Karpas-422 (cell line): ENCODE results near the gene CLMP. TPM values are rescaled to one million over a fixed set of nuclear protein-coding genes. Genes with fewer than 3 reads are reported as not detected.
"Not testable (repeated sequence)": the region's sequence is repeated elsewhere in the genome, so short reads cannot be mapped to it uniquely, and the experiment has no call there.

Source experiments
- DNase-seq: peaks from one replicate; pipeline ENCODE4 v3.0.0-alpha.2; 2015
- H2AFZ ChIP-seq: fragments of 200-600 bp; sonication (generic); 2 replicates; pipeline ENCODE4 v1.6.1; 2014; ENCODE audit warnings: antibody characterized with exemption, low read length, mixed read lengths
- H3K27ac ChIP-seq: fragments of 200-600 bp; sonication (generic); 2 replicates; pipeline ENCODE4 v1.5.1; 2014; ENCODE audit warnings: mild to moderate bottlenecking, low read length, moderate library complexity
- H3K27me3 ChIP-seq: fragments of 200-600 bp; sonication (generic); 2 replicates; pipeline ENCODE4 v1.6.1; 2014; ENCODE audit warnings: low read length, mixed read lengths
- H3K36me3 ChIP-seq: fragments of 200-600 bp; sonication (generic); 2 replicates; pipeline ENCODE4 v1.6.1; 2014; ENCODE audit warnings: low read length, mixed read lengths; ENCODE audit not compliant: insufficient read depth
- H3K4me1 ChIP-seq: fragments of 200-600 bp; sonication (generic); 2 replicates; pipeline ENCODE4 v1.6.1; 2014; ENCODE audit warnings: mild to moderate bottlenecking, low read length, mixed read lengths
- H3K4me2 ChIP-seq: fragments of 200-600 bp; sonication (generic); 2 replicates; pipeline ENCODE4 v1.6.1; 2014; ENCODE audit warnings: low read length, low read depth, mild to moderate bottlenecking; ENCODE audit not compliant: poor library complexity, severe bottlenecking
- H3K4me3 ChIP-seq: fragments of 200-600 bp; sonication (generic); 2 replicates; pipeline ENCODE4 v1.5.1; 2014; ENCODE audit warnings: mild to moderate bottlenecking, antibody characterized with exemption, low read length, mixed read lengths
- H3K79me2 ChIP-seq: fragments of 200-600 bp; sonication (generic); 2 replicates; pipeline ENCODE4 v1.6.1; 2014; ENCODE audit warnings: mild to moderate bottlenecking, low read length, mixed read lengths
- H3K9ac ChIP-seq: fragments of 200-600 bp; sonication (generic); 2 replicates; pipeline ENCODE4 v1.6.0; 2014; ENCODE audit warnings: low read length
- H3K9me2 ChIP-seq: fragments of 200-600 bp; sonication (generic), shearing (Covaris generic); replicated peaks from 2 replicates; pipeline ENCODE4 v1.6.0; 2014; ENCODE audit warnings: mild to moderate bottlenecking, low read length, moderate library complexity; ENCODE audit not compliant: insufficient read depth
- H3K9me3 ChIP-seq: fragments of 300-700, 200-600 bp; sonication (generic); 2 replicates; pipeline ENCODE4 v1.6.1; 2014; ENCODE audit warnings: low read length, mixed read lengths
- H4K20me1 ChIP-seq: fragments of 200-600 bp; sonication (generic); 2 replicates; pipeline ENCODE4 v1.6.1; 2014; ENCODE audit warnings: mild to moderate bottlenecking, antibody characterized with exemption, low read length, low read depth; ENCODE audit not compliant: insufficient read depth
- total RNA-seq: library from RNA; depleted of rRNA; stranded (reverse); fragments of >200 nt; shearing (Covaris generic); gene quantifications from 2 replicates; pipeline ENCODE4 v1.2.3, GENCODE V29; 2014; ENCODE audit warnings: low replicate concordance

CLMP gene
- total RNA-seq, 1 experiment from 2014 or later = not detected

DNA sequence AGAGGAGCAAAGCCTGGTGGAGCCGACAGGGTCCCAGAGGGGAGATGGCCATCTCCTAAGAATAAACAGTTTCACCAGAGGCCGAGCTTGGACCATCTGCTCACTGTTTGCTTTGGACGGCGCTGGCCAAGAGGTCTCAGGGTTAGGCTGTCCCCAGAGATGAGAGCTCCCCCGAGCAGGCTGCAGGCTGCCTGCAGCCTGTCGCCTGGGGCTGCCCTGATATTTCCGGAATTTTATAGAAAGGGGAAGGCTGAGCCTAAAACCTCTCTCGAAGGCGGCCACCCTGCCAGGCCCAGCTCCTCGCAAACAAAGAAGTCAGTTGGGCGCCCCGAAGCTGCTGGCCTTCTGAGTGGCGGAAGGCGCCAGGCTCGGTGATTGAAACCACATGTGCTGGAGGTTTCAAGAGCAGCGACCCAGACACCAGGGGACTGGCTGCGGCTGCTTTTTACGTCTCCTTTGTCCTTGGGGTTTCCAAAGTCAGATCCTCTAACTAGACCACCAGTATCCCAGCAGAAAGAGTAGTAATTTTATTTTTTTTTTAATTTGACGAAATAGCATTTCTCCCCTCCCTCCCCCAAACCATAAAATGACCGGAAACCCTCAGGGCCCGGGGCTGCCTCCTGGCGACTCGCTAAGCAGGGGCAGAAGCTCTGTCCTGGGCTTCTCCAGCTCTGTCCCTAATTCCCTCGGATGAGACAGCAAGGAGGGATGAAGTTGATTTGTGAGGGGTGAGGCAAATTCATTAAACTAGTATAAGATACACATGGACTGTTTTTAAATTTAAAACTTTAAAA lies 57.4 kb downstream of the CLMP start:
- no peak overlapping the region for H3K4me3 ChIP-seq
- no peak overlapping the region for H2AFZ ChIP-seq
- no peaks in the 10 kb centered on the region for H3K79me2 ChIP-seq
- no peak overlapping the region for H3K9ac ChIP-seq
- no peak overlapping the region for H3K4me2 ChIP-seq
- H3K27ac ChIP-seq = no peak overlapping the region
- no peaks in the 10 kb centered on the region for H4K20me1 ChIP-seq
- H3K27me3 ChIP-seq = no peaks in the 10 kb centered on the region
- no peaks in the 10 kb centered on the region for H3K9me3 ChIP-seq
- DNase-seq = no peak
- no peaks in the 10 kb centered on the region for H3K4me1 ChIP-seq
- no peaks in the 10 kb centered on the region for H3K36me3 ChIP-seq
- H3K9me2 ChIP-seq = no peaks in the 10 kb centered on the region

DNA sequence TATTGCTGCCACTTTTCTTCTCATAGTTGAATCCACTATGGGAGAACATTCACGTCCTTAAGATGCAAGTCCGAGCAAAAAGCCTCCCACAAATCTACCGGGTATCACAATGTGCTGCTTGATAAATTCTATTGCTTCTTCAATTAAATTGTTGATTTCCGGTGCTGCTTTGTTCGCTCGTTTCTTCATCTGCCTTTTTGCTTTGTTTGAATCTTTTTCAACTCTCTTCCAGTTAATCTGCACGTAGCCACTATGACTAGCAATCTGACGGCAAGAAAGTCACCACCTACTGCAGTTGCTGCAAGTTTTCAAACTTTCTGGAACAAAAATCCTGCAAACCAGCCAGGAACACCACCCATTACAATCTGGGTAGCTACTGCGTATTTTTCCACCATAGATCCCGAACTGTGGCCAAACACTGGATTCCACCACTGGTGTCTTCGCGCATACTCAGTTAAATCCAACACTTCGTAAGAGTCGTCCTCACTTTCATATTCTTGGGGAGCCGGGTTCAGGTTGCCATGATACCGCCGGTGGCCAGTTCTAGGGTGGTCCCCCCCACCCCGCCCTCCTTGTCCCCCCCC lies 59.1 kb downstream of the CLMP start:
- no peak overlapping the region for H2AFZ ChIP-seq
- no peaks in the 10 kb centered on the region for H3K27me3 ChIP-seq
- H3K9me2 ChIP-seq = no peaks in the 10 kb centered on the region
- no peaks in the 10 kb centered on the region for H3K9me3 ChIP-seq
- H3K27ac ChIP-seq = no peak overlapping the region
- no peaks in the 10 kb centered on the region for H3K4me1 ChIP-seq
- H3K4me3 ChIP-seq = no peak overlapping the region
- H4K20me1 ChIP-seq = no peaks in the 10 kb centered on the region
- H3K4me2 ChIP-seq = no peak overlapping the region
- H3K9ac ChIP-seq = no peak overlapping the region
- DNase-seq = no peak
- H3K36me3 ChIP-seq = no peaks in the 10 kb centered on the region
- H3K79me2 ChIP-seq = no peaks in the 10 kb centered on the region

DNA sequence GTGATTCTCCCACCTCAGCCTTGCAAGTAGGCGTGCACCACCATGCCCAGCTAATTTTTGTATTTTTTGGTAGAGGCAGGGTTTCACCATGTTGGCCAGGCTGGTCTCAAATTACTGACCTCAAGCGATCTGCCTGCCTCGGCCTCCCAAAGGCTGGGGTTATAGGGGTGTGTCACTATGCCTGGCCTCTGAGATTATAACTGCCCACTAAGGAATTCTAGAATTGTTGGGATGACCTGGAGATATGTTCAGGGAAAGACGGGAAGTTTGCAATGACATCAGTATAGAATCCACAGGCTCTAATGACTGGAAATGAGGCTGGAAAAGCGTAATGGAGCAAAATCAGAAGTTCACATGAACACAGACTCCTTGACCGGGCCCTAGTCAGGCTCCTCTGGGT lies 62.2 kb downstream of the CLMP start:
- Histone ChIP-seq H3K9me3 (no peaks in the 10 kb centered on the region), H3K27me3 (no peaks in the 10 kb centered on the region), H3K4me2 (no peak overlapping the region), H2AFZ (no peak overlapping the region), H3K9me2 (no peaks in the 10 kb centered on the region), H3K9ac (no peak overlapping the region), H3K4me3 (no peak overlapping the region), H3K79me2 (no peaks in the 10 kb centered on the region), H4K20me1 (no peaks in the 10 kb centered on the region), H3K27ac (no peak overlapping the region), H3K36me3 (no peaks in the 10 kb centered on the region), H3K4me1 (no peaks in the 10 kb centered on the region)
- DNase-seq = no peak

- not testable (repeated sequence) for H3K27me3 ChIP-seq, H4K20me1 ChIP-seq, H3K9me3 ChIP-seq, H3K79me2 ChIP-seq, H3K4me3 ChIP-seq, H3K9ac ChIP-seq, H3K9me2 ChIP-seq, H3K27ac ChIP-seq, H3K36me3 ChIP-seq, H3K4me1 ChIP-seq, DNase-seq, H3K4me2 ChIP-seq, H2AFZ ChIP-seq
These were observed 62.8 kb downstream of the CLMP start for GRCh38 chr11:123132034-123132766.

DNA sequence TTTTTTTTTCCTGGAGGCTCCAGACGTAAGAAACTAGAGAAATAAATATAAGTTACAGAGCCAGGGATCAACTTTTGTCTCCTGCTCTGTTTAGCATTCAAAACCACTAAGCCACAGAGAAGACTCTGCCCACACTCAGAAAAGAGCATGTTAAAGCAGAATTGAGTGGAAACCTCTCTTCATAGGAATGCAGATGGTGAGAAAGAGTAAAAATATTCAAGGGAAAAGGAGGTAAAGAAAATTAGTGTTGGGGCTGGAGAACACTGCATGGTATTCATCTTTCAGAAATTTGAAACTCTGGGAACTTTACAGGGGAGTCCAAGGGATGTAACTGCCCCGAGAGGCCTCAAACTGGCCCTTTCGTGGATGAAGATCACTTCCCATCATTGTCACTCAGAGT lies 65.1 kb downstream of the CLMP start:
- no peaks in the 10 kb centered on the region for H3K36me3 ChIP-seq
- H3K4me2 ChIP-seq = no peak overlapping the region
- no peaks in the 10 kb centered on the region for H3K79me2 ChIP-seq
- no peaks in the 10 kb centered on the region for H3K4me1 ChIP-seq
- no peaks in the 10 kb centered on the region for H3K9me2 ChIP-seq
- H3K27ac ChIP-seq = no peak overlapping the region
- H3K4me3 ChIP-seq = no peak overlapping the region
- H3K9me3 ChIP-seq = no peaks in the 10 kb centered on the region
- no peaks in the 10 kb centered on the region for H4K20me1 ChIP-seq
- H3K27me3 ChIP-seq = no peaks in the 10 kb centered on the region
- no peak for DNase-seq
- no peak overlapping the region for H2AFZ ChIP-seq
- no peak overlapping the region for H3K9ac ChIP-seq

GRCh38 chr11:123125169-123125568 lies 69.9 kb downstream of the CLMP start:
- no peak overlapping the region for H3K4me2 ChIP-seq
- H3K9me2 ChIP-seq = no peaks in the 10 kb centered on the region
- H3K79me2 ChIP-seq = no peaks in the 10 kb centered on the region
- no peak overlapping the region for H3K4me3 ChIP-seq
- no peak for DNase-seq
- H2AFZ ChIP-seq = no peak overlapping the region
- no peaks in the 10 kb centered on the region for H3K36me3 ChIP-seq
- no peak overlapping the region for H3K9ac ChIP-seq
- H3K9me3 ChIP-seq = no peaks in the 10 kb centered on the region
- no peaks in the 10 kb centered on the region for H3K4me1 ChIP-seq
- H4K20me1 ChIP-seq = no peaks in the 10 kb centered on the region
- H3K27me3 ChIP-seq = no peaks in the 10 kb centered on the region
- no peak overlapping the region for H3K27ac ChIP-seq

DNA sequence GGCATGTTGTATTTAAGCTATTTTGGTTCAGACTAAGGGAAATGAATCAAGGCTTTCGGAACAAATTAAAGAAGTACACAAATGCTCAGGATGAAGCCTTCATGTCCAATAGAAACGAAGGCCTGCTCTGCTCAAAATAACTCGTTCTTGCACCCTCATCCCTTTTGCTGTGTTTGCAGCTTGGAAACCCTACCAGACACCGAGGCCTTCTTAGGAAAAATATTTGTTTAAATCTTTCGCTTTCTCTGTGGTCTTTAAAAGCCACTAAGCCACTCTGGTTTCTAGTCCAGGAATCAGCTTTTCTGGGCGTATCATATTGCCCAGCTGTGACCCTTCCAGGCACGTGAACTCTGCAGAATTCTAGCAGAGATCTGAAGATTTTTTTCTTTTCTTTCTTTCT lies 72.2 kb downstream of the CLMP start:
- H3K9me2 ChIP-seq = no peaks in the 10 kb centered on the region
- no peaks in the 10 kb centered on the region for H3K79me2 ChIP-seq
- H3K4me2 ChIP-seq = no peak overlapping the region
- no peaks in the 10 kb centered on the region for H3K4me1 ChIP-seq
- H3K9ac ChIP-seq = no peak overlapping the region
- no peaks in the 10 kb centered on the region for H3K27me3 ChIP-seq
- DNase-seq = no peak
- H4K20me1 ChIP-seq = no peaks in the 10 kb centered on the region
- H3K9me3 ChIP-seq = no peaks in the 10 kb centered on the region
- no peak overlapping the region for H2AFZ ChIP-seq
- H3K4me3 ChIP-seq = no peak overlapping the region
- H3K27ac ChIP-seq = no peak overlapping the region
- no peaks in the 10 kb centered on the region for H3K36me3 ChIP-seq

DNA sequence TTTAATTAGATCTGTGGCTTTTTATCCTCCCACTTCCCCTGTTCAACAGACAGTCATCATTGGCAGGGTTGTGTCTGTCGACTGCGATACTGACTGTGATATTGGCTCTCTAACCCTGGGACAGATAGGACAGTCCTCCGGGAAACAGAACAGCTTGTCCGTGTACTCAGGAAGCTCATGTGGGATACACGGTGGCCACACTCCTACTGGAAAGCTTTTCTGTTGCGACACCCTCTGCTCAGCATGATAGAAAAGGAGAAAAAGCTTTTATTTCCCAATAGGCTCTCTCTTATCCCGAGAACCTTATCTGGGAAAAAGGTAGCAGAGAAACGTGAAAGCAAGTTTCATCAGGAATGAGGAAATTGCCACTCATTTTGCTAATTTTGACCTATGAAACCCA lies 72.7 kb downstream of the CLMP start:
- Histone ChIP-seq H3K9ac (no peak overlapping the region), H3K27me3 (no peaks in the 10 kb centered on the region), H2AFZ (no peak overlapping the region), H3K9me3 (no peaks in the 10 kb centered on the region), H3K27ac (no peak overlapping the region), H3K36me3 (no peaks in the 10 kb centered on the region), H4K20me1 (no peaks in the 10 kb centered on the region), H3K79me2 (no peaks in the 10 kb centered on the region), H3K9me2 (no peaks in the 10 kb centered on the region), H3K4me1 (no peaks in the 10 kb centered on the region), H3K4me3 (no peak overlapping the region), H3K4me2 (no peak overlapping the region)
- no peak for DNase-seq
